HEK293 (cell line): ENCODE measurements around the gene WDR4.

Experiments
- HOXA7 ChIP-seq: sonication (generic); formaldehyde crosslinking; IDR thresholded peaks from 2 replicates; pipeline ENCODE4 v1.8.1; 2022; ENCODE audit warnings: missing genetic modification reagents, borderline replicate concordance
- TCF7L2 ChIP-seq: IDR thresholded peaks from 2 replicates; pipeline ENCODE4 v1.6.1; 2011; ENCODE audit warnings: low read depth, mild to moderate bottlenecking, inconsistent platforms, low read length, moderate library complexity, borderline replicate concordance
- YY1 ChIP-seq: fragments of 450-650 bp; formaldehyde crosslinking; IDR thresholded peaks from 2 replicates; pipeline ENCODE4 v1.5.1; 2018; ENCODE audit warnings: missing biosample characterization, missing genetic modification characterization
- ZBTB1 ChIP-seq: fragments of 450-650 bp; formaldehyde crosslinking; IDR thresholded peaks from 2 replicates; pipeline ENCODE4 v1.5.1; 2016; ENCODE audit warnings: missing biosample characterization, missing genetic modification characterization
- ZNF114 ChIP-seq: fragments of 450-650 bp; formaldehyde crosslinking; IDR thresholded peaks from 2 replicates; pipeline ENCODE4 v1.5.0; 2017; ENCODE audit warnings: missing biosample characterization, missing genetic modification characterization
- ZNF146 ChIP-seq: fragments of 450-650 bp; formaldehyde crosslinking; IDR thresholded peaks from 2 replicates; pipeline ENCODE4 v1.5.1; 2016; ENCODE audit warnings: missing biosample characterization, missing genetic modification characterization
- ZNF354C ChIP-seq: fragments of 450-650 bp; formaldehyde crosslinking; IDR thresholded peaks from 2 replicates; pipeline ENCODE4 v1.5.1; 2016; ENCODE audit warnings: missing biosample characterization, missing genetic modification characterization, low read depth, borderline replicate concordance
- ZNF560 ChIP-seq: fragments of 450-650 bp; formaldehyde crosslinking; IDR thresholded peaks from 2 replicates; pipeline ENCODE4 v1.5.1; 2017; ENCODE audit warnings: missing biosample characterization, missing genetic modification characterization, borderline replicate concordance
- TF ChIP-seq, protein P1 (sequence below): fragments of 450-650 bp; formaldehyde crosslinking; IDR thresholded peaks from 2 replicates; pipeline ENCODE4 v1.5.1; 2016; ENCODE audit warnings: missing biosample characterization, missing genetic modification characterization
- TF ChIP-seq, protein P2 (sequence below): fragments of 450-650 bp; formaldehyde crosslinking; IDR thresholded peaks from 2 replicates; pipeline ENCODE4 v1.5.1; 2016; ENCODE audit warnings: missing biosample characterization, missing genetic modification characterization, borderline replicate concordance

DNA sequence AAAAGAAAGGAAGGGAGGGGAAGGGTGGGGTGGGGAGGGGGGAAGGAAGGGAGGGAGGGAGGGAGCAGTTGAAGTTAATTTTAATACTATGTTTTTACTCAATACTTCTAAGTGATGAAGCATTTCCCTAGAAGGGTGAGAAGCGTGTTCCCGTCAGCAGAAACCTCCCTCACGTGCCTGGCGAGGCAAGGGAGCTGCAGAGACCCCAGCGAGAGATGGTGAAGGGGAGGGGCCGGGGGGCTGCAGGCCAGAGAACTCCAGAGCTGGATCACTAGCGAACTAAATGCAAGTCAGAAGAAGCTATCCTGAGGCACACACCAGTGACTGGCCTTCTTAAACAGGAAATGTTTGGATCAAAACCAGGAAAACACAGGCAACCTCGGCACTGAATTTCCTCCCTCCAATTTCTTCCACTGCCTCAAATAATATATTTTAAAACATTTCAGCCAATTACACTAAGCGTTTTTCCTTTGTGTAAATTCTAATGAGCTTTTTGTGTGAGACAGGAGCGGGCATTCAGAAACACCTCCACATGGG, 18.0 kb downstream of the WDR4 start:
- TF ChIP-seq HOXA7 (no peak), ZNF560 (tag by site-specific recombination) (no peak), TCF7L2 (no peak), ZBTB1 (no peak), ZNF354C (tag by site-specific recombination) (no peak), ZNF114 (tag by site-specific recombination) (no peak), ZNF146 (tag by site-specific recombination) (no peak), YY1 (tag by site-specific recombination) (no peak)
- TF ChIP-seq, protein P1, sequence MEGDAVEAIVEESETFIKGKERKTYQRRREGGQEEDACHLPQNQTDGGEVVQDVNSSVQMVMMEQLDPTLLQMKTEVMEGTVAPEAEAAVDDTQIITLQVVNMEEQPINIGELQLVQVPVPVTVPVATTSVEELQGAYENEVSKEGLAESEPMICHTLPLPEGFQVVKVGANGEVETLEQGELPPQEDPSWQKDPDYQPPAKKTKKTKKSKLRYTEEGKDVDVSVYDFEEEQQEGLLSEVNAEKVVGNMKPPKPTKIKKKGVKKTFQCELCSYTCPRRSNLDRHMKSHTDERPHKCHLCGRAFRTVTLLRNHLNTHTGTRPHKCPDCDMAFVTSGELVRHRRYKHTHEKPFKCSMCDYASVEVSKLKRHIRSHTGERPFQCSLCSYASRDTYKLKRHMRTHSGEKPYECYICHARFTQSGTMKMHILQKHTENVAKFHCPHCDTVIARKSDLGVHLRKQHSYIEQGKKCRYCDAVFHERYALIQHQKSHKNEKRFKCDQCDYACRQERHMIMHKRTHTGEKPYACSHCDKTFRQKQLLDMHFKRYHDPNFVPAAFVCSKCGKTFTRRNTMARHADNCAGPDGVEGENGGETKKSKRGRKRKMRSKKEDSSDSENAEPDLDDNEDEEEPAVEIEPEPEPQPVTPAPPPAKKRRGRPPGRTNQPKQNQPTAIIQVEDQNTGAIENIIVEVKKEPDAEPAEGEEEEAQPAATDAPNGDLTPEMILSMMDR = no peak
- TF ChIP-seq, protein P2, sequence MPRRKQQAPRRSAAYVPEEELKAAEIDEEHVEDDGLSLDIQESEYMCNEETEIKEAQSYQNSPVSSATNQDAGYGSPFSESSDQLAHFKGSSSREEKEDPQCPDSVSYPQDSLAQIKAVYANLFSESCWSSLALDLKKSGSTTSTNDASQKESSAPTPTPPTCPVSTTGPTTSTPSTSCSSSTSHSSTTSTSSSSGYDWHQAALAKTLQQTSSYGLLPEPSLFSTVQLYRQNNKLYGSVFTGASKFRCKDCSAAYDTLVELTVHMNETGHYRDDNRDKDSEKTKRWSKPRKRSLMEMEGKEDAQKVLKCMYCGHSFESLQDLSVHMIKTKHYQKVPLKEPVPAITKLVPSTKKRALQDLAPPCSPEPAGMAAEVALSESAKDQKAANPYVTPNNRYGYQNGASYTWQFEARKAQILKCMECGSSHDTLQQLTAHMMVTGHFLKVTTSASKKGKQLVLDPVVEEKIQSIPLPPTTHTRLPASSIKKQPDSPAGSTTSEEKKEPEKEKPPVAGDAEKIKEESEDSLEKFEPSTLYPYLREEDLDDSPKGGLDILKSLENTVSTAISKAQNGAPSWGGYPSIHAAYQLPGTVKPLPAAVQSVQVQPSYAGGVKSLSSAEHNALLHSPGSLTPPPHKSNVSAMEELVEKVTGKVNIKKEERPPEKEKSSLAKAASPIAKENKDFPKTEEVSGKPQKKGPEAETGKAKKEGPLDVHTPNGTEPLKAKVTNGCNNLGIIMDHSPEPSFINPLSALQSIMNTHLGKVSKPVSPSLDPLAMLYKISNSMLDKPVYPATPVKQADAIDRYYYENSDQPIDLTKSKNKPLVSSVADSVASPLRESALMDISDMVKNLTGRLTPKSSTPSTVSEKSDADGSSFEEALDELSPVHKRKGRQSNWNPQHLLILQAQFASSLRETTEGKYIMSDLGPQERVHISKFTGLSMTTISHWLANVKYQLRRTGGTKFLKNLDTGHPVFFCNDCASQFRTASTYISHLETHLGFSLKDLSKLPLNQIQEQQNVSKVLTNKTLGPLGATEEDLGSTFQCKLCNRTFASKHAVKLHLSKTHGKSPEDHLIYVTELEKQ (tag by site-specific recombination) = no peak
